Stimulated activated naive CD4-positive, alpha-beta T cell (primary cell): ENCODE results near the gene CPLX4.
"Not testable (repeated sequence)": the region's sequence is repeated elsewhere in the genome, so short reads cannot be mapped to it uniquely, and the experiment has no call there.

Experiments used
- DNase-seq, 6 experiments: peaks; one replicate each; lab custom pipeline; 2025; lab: John Stamatoyannopoulos, UW

The CPLX4 gene

GRCh38 chr18:59269563-59270119 lies 48.8 kb downstream of the CPLX4 start:
- no peak for DNase-seq

DNA sequence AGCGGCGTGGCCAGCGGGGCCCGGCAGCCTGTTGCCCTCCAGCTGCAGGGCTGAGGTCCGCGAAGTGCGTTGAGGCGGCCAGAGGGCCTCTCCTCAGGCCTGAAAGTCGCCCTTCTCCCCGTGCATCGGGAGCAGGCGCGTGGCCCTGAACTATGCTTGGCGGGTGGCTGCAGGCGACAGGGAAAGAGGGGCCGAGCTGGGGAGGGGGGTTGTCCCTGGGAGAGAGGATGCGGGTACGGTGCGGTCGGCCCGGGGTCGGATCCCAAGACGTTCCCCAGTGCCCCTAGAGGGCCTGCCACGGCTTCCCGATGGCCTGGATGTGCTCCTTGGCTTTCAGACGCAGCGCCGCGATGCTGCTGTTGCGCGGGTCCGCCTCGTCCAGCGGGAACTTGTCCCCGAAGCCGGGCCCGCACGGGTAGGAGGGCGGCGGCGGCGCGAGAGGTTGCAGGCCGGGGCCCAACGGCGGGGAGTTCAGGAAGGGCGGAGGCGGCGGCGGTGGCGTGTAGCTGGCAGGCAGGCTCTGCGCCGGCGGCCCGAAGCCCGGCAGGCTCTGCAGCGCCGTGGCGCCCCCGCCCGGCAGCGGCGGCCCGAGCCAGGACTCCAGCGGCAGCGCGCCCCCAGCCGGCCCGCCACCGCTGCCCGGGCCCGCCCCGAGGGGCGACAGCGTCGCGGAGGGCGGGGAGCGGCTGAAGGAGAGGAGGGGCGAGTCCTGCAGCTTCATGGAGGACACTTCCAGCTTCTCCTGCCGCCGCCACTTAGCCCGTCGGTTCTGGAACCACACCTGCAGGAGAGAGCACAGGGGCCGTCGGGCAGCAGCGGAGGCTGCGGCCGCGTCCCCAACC lies 49.5 kb downstream of the CPLX4 start:
- no peak for DNase-seq

DNA sequence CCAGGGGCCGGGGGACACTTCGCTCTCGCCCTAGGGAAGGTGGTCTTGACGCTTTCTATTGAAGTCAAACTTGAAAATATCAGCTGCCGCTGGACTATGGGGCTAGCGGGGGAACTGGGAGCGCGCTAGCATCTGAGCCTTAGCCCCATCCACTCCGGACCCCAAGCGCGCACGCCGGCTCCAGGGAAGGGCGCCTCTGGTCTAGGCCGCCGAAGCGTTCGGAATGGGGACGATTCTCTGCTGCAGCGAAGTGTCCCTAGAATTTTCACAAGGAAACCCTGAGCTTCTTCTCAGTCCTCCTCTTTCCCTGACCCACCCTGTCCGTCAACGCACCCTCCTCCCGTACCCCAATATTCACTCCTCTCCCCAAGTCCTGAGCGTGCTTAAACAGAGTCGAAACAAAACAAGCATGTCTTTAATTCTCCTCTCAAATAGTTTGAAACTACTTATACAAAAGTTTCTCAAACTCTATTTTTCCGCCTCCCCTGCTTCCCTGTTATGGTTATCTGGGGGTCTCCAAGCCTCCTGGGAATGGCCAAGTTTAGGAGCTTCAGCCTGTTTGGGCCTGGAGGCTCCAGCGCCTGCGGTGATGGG lies 50.2 kb downstream of the CPLX4 start:
- DNase-seq, result no peak

- DNase-seq, result no peak
Measured at GRCh38 chr18:59267503-59268126, 50.8 kb downstream of the CPLX4 start.

GRCh38 chr18:59266886-59267502 lies 51.5 kb downstream of the CPLX4 start:
- no peak for DNase-seq

GRCh38 chr18:59266459-59266858 lies 52.0 kb downstream of the CPLX4 start:
- no peak for DNase-seq

GRCh38 chr18:59265974-59266369 lies 52.5 kb downstream of the CPLX4 start:
- no peak for DNase-seq

GRCh38 chr18:59265246-59265973 lies 53.0 kb downstream of the CPLX4 start:
- DNase-seq, result no peak

GRCh38 chr18:59264651-59265245 lies 53.7 kb downstream of the CPLX4 start:
- DNase-seq, result no peak

DNA sequence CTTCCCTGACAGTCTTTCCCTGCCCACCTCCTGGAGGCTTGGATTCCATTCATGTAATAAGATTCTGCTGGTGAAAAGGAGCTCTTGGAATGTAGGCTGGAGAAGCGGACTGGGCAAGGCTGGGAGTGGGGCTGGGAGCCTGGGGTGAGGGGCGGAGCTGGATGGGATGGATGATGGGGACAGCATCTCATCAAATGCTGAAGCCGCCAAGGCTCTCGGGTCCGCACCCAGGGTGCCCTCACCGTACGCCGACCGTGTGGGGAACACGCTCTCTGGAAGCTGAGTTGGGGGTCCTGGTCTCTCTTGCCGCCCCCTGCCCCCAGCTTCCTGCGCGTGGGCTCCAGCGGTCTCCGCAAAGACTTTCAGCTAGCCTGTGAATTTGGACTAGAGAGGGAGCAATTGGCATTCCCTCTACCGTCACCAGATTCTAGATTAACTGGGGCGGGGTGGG lies 54.3 kb downstream of the CPLX4 start:
- DNase-seq, result no peak

GRCh38 chr18:59263661-59264060 lies 54.8 kb downstream of the CPLX4 start:
- no peak for DNase-seq

DNA sequence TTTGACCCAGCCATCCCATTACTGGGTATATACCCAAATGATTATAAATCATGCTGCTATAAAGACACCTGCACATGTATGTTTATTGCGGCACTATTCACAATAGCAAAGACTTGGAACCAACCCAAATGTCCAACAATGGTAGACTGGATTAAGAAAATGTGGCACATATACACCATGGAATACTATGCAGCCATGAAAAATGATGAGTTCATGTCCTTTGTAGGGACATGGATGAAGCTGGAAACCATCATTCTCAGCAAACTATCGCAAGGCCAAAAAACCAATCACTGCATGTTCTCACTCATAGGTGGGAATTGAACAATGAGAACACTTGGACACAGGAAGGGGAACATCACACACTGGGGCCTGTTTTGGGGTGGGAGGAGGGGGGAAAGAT lies 56.2 kb downstream of the CPLX4 start:
- not testable (repeated sequence) for DNase-seq

DNA sequence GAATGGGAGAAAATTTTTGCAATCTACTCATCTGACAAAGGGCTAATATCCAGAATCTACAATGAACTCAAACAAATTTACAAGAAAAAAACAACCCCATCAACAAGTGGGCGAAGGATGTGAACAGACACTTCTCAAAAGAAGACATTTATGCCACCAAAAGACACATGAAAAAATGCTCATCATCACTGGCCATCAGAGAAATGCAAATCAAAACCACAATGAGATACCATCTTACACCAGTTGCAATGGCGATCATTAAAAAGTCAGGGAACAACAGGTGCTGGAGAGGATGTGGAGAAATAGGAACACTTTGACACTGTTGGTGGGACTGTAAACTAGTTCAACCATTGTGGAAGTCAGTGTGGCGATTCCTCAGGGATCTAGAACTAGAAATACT lies 56.6 kb downstream of the CPLX4 start:
- DNase-seq, result not testable (repeated sequence)

DNA sequence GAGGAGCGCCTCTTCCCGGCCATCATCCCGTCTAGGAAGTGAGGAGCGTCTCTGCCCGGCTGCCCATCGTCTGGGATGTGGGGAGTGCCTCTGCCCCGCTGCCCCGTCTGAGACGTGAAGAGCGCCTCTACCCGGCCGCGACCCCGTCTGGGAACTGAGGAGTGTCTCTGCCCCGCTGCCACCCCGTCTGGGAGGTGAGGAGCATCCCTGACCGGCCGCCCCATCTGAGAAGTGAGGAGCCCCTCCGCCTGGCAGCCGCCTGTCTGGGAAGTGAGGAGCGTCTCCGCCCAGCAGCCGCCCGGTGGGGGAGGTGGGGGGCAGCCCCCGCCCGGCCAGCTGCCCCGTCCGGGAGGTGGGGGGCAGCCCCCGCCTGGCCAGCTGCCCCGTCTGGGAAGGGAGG lies 63.0 kb downstream of the CPLX4 start:
- not testable (repeated sequence) for DNase-seq

DNA sequence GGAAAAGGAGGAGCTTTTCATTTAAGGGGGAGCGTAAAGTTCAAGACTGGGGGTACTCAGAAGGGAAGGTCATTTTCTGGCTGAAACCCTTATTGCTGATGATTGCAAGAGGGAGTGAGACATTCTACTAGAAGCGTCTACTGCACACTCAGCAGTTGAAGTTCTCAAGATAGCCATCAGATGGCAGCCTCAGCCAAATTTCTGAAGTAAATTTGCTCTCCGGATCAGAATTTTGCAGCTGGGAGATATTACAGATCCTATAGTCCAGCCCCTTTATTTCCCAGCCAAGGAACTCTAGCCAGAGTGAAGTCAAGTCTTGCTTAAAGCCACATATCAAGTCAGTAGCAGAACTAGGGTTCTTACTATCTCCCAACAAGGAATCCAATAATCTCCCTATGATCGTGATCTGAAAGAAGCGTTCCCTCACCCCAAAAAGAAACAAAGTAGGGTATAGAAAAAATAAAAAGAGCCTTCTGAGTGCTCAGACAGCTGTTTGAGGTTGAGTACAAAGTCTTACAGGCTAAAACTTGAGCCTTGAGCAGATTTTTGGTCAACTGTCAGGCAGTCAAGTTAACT lies 69.2 kb downstream of the CPLX4 start:
- DNase-seq, result no peak

GRCh38 chr18:59246796-59247195 lies 71.7 kb downstream of the CPLX4 start:
- no peak for DNase-seq
